Muscle of leg (tissue), 11 donors: ENCODE measurements around the gene SHFL. TPM values are rescaled to one million over a fixed set of nuclear protein-coding genes. Genes with fewer than 3 reads are reported as not detected.

Experiments
- DNase-seq: peaks from one replicate; pipeline ENCODE4 v3.0.0; 2013
- H3K27ac ChIP-seq: one replicate; pipeline ENCODE4 v1.5.1; 2013; ENCODE audit warnings: mild to moderate bottlenecking, low read length, control low read depth
- H3K27me3 ChIP-seq: one replicate; pipeline ENCODE4 v1.6.1; 2013; ENCODE audit warnings: low read length; ENCODE audit not compliant: control insufficient read depth, insufficient read depth
- H3K36me3 ChIP-seq: one replicate; pipeline ENCODE4 v1.6.1; 2013; ENCODE audit warnings: low read length; ENCODE audit not compliant: control insufficient read depth, insufficient read depth
- H3K4me1 ChIP-seq: one replicate; pipeline ENCODE4 v1.6.1; 2013; ENCODE audit warnings: low read length; ENCODE audit not compliant: control insufficient read depth, insufficient read depth
- H3K4me3 ChIP-seq: one replicate; pipeline ENCODE4 v1.5.1; 2013; ENCODE audit warnings: low read length, control low read depth
- H3K9me3 ChIP-seq: replicated peaks from 2 replicates; pipeline ENCODE4 v1.6.1; 2013; ENCODE audit warnings: low read depth, low read length; ENCODE audit not compliant: control insufficient read depth
- WGBS: methylation state at CpG from one replicate; pipeline ENCODE4 v1.1.5; 2013; ENCODE audit warnings: missing lambda C conversion rate; ENCODE audit not compliant: insufficient coverage; 5-methylcytosine and 5-hydroxymethylcytosine counted together
- polyA plus RNA-seq, 8 donors: library from polyadenylated mRNA; unstranded; fragments of 120-200 nt; gene quantifications; one replicate each; pipeline versions ENCODE4 v1.2.1 to v1.2.3, GENCODE V29; 2013; ENCODE audit warnings: inconsistent platforms in 1 of 8, low replicate concordance in 1 of 8; ENCODE audit not compliant: insufficient read length in 8 of 8, insufficient read depth in 1 of 8
- total RNA-seq: library from RNA; stranded (reverse); fragments of 120-200 nt; gene quantifications from one replicate; pipeline ENCODE4 v1.2.4, GENCODE V29; 2013

The SHFL gene
- total and polyA plus RNA-seq, 9 donors, result 8.7 to 13.9 (median 10.5) TPM

DNA sequence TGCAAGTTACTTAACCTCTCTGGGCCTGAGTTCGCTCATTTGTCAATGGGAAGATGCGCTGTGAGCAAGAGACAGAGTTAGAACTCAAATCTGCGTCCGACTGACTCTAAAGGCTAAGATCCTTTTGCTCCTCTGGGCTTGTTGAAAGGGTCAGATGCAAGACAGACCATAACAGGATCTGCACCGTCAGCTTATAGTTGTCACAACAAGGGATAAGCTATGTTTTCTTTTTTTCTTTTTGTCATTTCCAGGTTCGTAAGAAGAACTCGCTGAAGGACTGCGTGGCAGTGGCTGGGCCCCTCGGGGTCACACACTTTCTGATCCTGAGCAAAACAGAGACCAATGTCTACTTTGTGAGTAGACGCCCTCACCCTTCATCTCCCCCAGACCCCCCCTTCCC is 21.1 kb downstream of the SHFL start:
- peaks cover 19% of the 10 kb centered on the region for H3K4me1 ChIP-seq
- H3K9me3 ChIP-seq, result no peaks in the 10 kb centered on the region
- DNase-seq, result no peak
- no peak overlapping the region for H3K27ac ChIP-seq
- WGBS, result 84% methylated on average over 9 of the region's 10 CpGs
- no peaks in the 10 kb centered on the region for H3K27me3 ChIP-seq
- H3K36me3 ChIP-seq, result peaks cover 44% of the 10 kb centered on the region
- peak overlapping the region; percentile 86 for H3K4me3 ChIP-seq

DNA sequence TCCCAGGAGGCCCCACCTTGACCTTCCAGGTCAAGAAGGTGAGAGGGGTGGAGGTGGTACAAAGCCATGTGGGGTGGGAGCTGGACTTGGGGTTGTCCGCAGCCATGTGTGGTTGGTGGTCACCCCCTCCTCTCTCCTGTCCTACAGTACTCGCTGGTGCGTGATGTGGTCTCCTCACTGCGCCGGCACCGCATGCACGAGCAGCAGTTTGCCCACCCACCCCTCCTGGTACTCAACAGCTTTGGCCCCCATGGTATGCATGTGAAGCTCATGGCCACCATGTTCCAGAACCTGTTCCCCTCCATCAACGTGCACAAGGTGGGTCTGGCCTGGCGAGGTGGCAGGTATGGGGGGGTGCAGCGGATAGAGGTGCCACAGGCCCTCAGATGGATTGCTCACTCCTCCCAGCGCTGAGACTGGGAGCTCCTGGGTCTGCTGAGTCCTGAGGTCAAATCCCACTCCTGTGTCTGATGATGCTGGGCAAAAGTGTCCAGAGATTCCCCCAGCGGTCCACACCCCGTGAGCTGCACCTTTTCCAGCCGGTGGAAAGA is 21.8 kb downstream of the SHFL start:
- peaks cover 45% of the 10 kb centered on the region for H3K36me3 ChIP-seq
- DNase-seq, result no peak
- peaks cover 19% of the 10 kb centered on the region for H3K4me1 ChIP-seq
- H3K27me3 ChIP-seq, result no peaks in the 10 kb centered on the region
- no peak overlapping the region for H3K4me3 ChIP-seq
- no peaks in the 10 kb centered on the region for H3K9me3 ChIP-seq
- WGBS, result 93% methylated on average over 11 of the region's 14 CpGs
- H3K27ac ChIP-seq, result no peak overlapping the region

DNA sequence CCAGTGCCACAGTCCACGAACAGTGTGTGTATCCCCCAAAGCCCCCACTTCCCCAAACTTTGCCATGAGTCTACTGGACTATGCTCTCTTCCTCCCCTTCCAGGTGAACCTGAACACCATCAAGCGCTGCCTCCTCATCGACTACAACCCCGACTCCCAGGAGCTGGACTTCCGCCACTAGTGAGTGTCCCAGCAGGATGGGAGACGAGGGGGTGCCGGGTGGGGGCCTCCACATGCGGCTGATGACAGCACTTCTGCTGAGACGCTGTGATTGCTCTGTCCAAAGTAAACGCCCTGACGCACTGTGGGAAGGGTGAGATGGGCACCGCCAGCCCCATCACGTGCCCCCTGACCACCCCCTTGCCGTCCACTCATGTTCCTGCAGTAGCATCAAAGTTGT is 23.4 kb downstream of the SHFL start:
- Histone ChIP-seq H3K27me3 (no peaks in the 10 kb centered on the region), H3K27ac (no peak overlapping the region), H3K9me3 (no peaks in the 10 kb centered on the region), H3K4me1 (peaks cover 25% of the 10 kb centered on the region), H3K4me3 (no peak overlapping the region), H3K36me3 (peaks cover 48% of the 10 kb centered on the region)
- 88% methylated on average over 13 of the region's 14 CpGs for WGBS
- DNase-seq, result no peak

DNA sequence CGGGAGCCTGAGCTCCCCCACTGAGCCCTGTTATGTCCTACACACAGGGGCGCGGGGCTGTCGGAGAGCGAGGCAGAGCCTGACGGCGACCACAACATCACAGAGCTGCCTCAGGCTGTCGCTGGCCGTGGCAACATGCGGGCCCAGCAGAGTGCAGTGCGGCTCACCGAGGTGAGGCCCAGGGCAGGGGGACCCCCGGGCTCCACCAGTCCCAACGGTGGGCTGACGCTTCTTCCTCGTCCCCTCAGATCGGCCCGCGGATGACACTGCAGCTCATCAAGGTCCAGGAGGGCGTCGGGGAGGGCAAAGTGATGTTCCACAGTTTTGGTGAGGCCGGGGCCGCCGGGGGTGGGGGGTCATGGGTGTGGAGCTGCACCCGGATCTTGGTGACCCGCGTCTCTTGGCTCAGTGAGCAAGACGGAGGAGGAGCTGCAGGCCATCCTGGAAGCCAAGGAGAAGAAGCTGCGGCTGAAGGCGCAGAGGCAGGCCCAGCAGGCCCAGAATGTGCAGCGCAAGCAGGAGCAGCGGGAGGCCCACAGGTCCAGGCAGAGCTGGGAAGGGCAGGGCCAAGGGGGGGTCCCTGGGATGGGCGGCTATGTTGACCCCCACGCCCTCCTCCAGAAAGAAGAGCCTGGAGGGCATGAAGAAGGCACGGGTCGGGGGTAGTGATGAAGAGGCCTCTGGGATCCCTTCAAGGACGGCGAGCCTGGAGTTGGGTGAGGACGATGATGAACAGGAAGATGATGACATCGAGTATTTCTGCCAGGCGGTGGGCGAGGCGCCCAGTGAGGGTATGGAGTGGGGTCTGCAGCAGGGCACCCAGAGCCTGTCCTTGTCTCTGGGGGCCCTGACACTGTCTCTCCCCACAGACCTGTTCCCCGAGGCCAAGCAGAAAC is 24.2 kb downstream of the SHFL start:
- peaks cover 56% of the 10 kb centered on the region for H3K36me3 ChIP-seq
- H3K9me3 ChIP-seq, result no peaks in the 10 kb centered on the region
- no peaks in the 10 kb centered on the region for H3K27me3 ChIP-seq
- 93% methylated on average over 39 of the region's 44 CpGs for WGBS
- H3K27ac ChIP-seq, result no peak overlapping the region
- peaks cover 20% of the 10 kb centered on the region for H3K4me1 ChIP-seq
- no peak overlapping the region for H3K4me3 ChIP-seq
- DNase-seq, result no peak

DNA sequence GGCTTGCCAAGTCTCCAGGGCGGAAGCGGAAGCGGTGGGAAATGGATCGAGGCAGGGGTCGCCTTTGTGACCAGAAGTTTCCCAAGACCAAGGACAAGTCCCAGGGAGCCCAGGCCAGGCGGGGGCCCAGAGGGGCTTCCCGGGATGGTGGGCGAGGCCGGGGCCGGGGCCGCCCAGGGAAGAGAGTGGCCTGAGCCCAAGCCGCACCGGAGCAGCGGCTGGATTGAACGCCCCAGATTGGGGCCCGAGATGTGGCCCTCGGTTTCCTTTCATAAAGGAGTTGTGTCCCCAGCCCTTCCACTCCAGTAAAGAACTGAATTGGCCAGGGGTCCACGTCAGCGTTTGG is 24.8 kb downstream of the SHFL start:
- Histone ChIP-seq H3K36me3 (peaks cover 63% of the 10 kb centered on the region), H3K27ac (no peak overlapping the region), H3K27me3 (no peaks in the 10 kb centered on the region), H3K4me1 (peaks cover 16% of the 10 kb centered on the region), H3K4me3 (no peak overlapping the region), H3K9me3 (no peaks in the 10 kb centered on the region)
- WGBS, result 96% methylated on average over 9 of the region's 19 CpGs
- no peak for DNase-seq

DNA sequence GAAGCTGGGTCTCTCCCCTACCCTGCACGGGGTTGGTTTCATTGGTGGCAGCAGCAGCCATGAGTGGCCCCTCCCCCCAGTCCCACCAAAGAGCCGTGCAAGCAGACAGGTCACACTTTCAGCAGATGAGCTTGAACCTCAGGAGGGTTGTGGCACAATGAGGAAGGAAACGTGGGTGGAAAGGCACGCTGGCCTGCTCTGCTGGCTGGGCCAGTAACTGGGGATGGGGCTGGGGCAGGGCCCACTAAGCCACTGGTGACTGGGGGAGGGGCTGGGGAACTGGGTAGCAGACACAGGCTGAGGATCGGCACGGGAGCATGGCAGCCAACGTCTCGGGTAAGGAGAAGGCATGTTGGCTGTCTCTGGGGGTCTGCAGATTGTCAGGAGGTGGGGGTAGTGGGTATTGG is 25.3 kb downstream of the SHFL start, which contains the start of gene P2RY11:
P2RY11 (plus strand) TSS at position 289 of the 407 bp plus-strand sequence; CDS start at position 318, 29 bp downstream.
- Histone ChIP-seq H3K27ac (no peak within 1 kb of the TSS), H3K4me3 (no peak within 1 kb of the TSS)
- WGBS, result 55% methylated on average over 7 of the region's 8 CpGs

DNA sequence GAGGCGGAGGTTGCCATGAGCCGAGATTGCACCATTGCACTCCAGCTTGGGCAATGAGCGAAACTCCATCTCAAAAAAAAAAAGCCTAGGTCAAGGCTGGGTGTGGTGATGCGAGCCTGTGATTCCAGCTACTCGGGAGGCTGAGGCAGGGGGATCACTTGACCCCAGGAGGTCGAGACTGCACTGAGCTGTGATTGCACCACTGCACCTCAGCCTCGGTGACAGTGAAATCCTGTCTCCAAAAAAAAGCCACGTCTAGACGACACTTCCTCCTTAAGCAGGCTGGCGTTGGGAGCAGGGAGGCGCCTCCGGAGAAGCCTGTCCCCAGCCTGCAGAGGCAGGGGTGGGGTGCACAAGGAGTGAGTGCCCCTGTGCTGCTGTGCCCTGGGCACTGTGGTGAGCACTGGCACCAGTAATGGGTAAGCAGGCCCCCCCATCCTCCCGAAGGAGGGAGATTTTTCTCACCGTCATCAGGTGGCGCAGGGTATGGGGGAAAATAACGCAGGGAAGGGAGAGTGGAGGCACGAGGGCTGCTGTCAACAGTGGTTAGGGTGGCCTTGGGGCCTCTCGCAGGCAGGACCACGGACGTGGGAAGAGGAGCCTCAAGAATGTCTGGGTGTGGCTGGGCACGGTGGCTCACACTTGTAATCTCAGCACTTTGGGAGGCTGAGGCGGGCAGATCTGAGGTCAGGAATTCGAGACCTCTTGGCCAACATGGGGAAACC is 26.1 kb downstream of the SHFL start:
- 58% methylated on average over 16 of the region's 23 CpGs for WGBS
- Histone ChIP-seq H3K4me3 (no peak overlapping the region), H3K36me3 (peaks cover 75% of the 10 kb centered on the region), H3K4me1 (peaks cover 10% of the 10 kb centered on the region), H3K27me3 (no peaks in the 10 kb centered on the region), H3K9me3 (no peaks in the 10 kb centered on the region), H3K27ac (no peak overlapping the region)
- no peak for DNase-seq

More for the DNA sequence above, 25.3 kb downstream of the SHFL start, which contains the start of gene P2RY11:
- H3K36me3 ChIP-seq, result peaks cover 67% of the 10 kb centered on the region
- H3K9me3 ChIP-seq, result no peaks in the 10 kb centered on the region
- H3K4me1 ChIP-seq, result peaks cover 15% of the 10 kb centered on the region
- H3K27me3 ChIP-seq, result no peaks in the 10 kb centered on the region
- no peak for DNase-seq

DNA sequence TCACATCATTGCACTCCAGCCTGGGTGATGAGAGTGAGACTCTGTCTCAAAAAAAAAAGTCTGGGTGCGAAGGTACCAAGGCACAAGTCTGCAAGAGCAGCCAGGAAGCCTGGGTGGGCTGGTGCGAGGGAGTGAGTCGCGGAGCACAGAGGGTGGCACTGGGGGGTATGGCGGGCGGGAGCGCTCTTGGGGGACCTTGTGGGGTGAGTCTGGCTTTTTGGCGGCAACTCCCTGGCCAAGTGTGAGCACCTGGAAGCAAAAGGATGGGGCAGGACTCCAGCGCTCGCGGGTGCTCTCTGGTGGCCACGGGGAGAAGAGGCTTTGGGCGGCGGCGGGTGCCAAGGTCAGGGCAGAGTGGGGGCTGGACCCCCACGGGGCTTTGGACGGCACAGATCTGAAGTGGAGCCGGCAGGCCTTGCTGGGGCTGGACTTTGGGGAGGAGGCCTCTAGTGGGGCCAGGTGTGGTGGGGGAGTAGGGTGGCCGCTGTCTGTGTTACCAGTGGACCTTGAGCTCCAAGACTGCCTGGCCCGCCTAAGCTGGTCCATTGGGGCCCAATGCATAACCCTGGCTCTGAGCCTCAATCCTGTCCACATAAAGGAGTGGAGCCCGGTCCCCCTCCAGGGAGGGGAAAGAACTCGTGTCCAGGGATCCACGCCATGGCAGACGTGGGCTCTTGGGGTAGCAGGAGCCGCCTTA is 26.9 kb downstream of the SHFL start:
- no peak overlapping the region for H3K4me3 ChIP-seq
- 18% methylated on average over 19 of the region's 25 CpGs for WGBS
- no peak for DNase-seq
- H3K9me3 ChIP-seq, result no peaks in the 10 kb centered on the region
- H3K36me3 ChIP-seq, result peaks cover 75% of the 10 kb centered on the region
- no peak overlapping the region for H3K27ac ChIP-seq
- H3K4me1 ChIP-seq, result peaks cover 6% of the 10 kb centered on the region
- H3K27me3 ChIP-seq, result no peaks in the 10 kb centered on the region

DNA sequence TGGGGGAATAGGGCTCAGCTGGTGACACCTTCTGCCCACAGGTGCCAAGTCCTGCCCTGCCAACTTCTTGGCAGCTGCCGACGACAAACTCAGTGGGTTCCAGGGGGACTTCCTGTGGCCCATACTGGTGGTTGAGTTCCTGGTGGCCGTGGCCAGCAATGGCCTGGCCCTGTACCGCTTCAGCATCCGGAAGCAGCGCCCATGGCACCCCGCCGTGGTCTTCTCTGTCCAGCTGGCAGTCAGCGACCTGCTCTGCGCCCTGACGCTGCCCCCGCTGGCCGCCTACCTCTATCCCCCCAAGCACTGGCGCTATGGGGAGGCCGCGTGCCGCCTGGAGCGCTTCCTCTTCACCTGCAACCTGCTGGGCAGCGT is 27.5 kb downstream of the SHFL start:
- 66% methylated on average over 19 of the region's 19 CpGs for WGBS
- Histone ChIP-seq H3K27me3 (no peaks in the 10 kb centered on the region), H3K4me3 (no peak overlapping the region), H3K36me3 (peaks cover 71% of the 10 kb centered on the region), H3K27ac (no peak overlapping the region), H3K4me1 (peaks cover 8% of the 10 kb centered on the region), H3K9me3 (no peaks in the 10 kb centered on the region)
- DNase-seq, result no peak
